Fibroblast of villous mesenchyme (primary cell): ENCODE data around the gene NRXN3. TPM values are rescaled to one million over a fixed set of nuclear protein-coding genes. Genes with fewer than 3 reads are reported as not detected.

Source experiments
- DNase-seq: peaks from one replicate; pipeline ENCODE4 v3.0.0-alpha.2; 2010; ENCODE audit warnings: low read depth
- H3K4me3 ChIP-seq: 2 replicates; pipeline ENCODE4 v1.5.1; 2011; ENCODE audit warnings: low read depth, mild to moderate bottlenecking, low read length
- total RNA-seq: library from RNA; depleted of rRNA; stranded (reverse); fragments of >200 nt; gene quantifications from 2 replicates; pipeline ENCODE4 v1.2.3, GENCODE V29; 2012
- TF ChIP-seq, protein P1 (sequence below): IDR thresholded peaks from 2 replicates; pipeline ENCODE4 v1.5.1; 2012; ENCODE audit warnings: low read depth, mild to moderate bottlenecking, low read length; ENCODE audit not compliant: insufficient read depth

The NRXN3 gene
- total RNA-seq, 1 donor, result 7.3 TPM

DNA sequence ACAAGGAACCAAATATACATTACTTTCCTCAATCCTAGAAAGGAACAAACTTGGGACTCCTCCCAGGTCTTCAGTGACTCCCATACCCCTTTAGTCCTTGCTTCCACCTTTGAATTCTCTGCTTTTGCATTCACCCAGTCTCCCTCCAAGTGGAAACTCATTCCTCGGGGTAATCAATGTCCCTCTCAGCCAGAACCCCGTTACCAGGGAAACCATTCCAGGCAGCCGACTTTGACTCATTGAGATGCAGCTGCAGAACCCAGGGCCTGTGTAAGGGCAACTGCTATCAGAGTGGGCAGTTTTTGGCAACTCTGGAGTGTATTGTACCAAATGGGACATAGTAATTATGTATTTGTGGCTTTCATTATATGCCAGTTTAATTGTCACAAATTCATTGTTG lies 186.2 kb downstream of the NRXN3 start:
- DNase-seq, result no peak
- TF ChIP-seq, protein P1, sequence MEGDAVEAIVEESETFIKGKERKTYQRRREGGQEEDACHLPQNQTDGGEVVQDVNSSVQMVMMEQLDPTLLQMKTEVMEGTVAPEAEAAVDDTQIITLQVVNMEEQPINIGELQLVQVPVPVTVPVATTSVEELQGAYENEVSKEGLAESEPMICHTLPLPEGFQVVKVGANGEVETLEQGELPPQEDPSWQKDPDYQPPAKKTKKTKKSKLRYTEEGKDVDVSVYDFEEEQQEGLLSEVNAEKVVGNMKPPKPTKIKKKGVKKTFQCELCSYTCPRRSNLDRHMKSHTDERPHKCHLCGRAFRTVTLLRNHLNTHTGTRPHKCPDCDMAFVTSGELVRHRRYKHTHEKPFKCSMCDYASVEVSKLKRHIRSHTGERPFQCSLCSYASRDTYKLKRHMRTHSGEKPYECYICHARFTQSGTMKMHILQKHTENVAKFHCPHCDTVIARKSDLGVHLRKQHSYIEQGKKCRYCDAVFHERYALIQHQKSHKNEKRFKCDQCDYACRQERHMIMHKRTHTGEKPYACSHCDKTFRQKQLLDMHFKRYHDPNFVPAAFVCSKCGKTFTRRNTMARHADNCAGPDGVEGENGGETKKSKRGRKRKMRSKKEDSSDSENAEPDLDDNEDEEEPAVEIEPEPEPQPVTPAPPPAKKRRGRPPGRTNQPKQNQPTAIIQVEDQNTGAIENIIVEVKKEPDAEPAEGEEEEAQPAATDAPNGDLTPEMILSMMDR, result no peak
- H3K4me3 ChIP-seq, result no peak overlapping the region

DNA sequence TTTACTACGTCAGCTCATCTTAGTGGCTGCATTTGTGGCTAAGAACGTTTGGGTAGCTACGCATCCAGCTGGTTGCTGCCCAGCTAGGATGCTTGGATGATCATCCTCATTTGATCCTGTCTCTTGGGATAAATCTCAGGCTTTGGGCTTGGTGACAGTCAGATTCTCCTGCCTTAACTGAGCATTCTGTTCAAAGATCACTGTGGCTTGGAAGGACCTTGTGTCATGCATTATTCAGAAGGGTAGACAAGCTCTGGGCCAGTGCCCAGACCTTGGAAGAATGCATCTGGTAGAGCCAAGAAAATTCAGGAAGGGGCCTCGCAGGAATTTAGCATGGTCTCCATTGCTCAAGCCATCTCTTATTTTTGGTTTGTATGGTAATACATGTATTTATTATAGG lies 188.4 kb downstream of the NRXN3 start:
- DNase-seq, result no peak
- TF ChIP-seq, protein P1, result no peak
- H3K4me3 ChIP-seq, result no peak overlapping the region

DNA sequence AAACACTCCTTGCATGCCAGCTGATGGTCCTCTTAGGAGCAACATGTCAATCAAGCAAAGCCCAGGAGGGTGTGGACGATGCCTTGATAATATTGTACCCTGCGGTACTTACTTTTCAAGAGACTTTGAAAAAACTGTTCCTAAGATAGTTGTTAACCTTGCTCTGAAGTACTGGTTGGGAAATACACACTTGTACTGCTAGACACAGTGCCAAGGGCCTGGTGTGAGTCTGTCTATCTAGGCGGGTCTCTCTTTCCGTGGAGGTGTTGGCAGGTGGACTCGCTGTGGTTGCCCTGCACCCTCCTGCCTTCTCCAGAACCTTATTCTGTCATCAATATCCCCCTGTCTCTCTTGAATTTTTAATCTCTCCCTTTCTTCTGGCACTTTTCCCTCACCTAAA lies 189.4 kb downstream of the NRXN3 start:
- DNase-seq, result no peak
- H3K4me3 ChIP-seq, result no peak overlapping the region
- TF ChIP-seq, protein P1, result no peak

DNA sequence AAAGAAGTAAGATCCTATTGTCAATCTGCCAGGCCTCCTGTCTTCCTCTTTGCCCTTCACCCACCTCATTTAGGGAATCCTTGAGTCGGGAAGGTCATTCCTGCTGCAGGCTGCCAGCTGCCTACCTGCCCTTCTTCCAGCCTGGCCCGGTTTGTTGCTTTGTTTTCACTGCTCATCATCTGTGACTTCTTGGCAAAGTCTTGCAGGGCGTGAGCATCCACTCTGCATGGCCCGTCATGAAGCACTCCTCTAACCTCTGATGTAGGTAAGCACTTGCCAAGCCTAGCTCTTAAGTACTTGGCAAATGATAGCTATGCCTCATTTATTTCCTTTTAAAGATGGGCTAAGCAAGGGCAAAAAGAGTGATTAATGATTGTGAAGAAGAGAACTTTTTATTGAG lies 192.8 kb downstream of the NRXN3 start:
- DNase-seq, result no peak
- TF ChIP-seq, protein P1, result no peak
- no peak overlapping the region for H3K4me3 ChIP-seq

DNA sequence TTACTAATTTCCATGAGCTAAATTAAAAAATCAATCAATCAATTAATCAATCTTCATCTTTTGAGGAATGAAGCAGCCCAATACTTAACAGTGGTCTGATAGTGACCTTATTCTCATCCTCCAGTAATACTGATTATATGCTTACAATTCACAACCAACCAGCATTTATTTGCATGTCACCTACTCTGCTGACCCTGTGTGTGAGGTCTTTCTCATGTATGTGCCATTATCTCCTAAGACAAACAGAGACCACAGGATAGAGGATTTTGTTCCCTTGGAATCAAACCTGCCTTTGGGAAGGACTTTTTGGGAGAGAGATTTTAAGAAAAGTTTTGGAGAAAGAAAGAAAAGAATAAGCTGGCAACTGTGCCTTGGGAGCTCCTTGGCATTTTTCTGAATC lies 197.2 kb downstream of the NRXN3 start:
- no peak for DNase-seq
- H3K4me3 ChIP-seq, result no peak overlapping the region
- TF ChIP-seq, protein P1, result no peak

DNA sequence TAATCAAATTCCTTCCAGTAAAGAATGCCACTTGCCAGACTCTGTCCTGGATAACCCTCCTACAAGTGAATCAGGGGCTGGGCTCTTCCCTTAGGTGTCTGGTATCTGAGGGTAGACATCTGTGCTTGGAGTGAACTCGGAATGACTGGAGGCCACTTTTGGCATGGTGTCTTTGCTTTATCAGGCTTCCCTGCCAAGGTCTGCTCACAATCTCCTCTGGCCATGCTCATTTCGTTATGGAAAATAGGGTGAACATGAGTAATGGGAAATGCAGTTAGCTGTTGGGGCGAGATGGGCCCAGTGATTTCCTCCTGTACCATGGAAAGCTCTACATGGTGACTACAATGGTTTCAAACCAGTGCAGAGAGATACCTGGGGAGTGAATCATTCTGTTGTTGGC lies 212.9 kb downstream of the NRXN3 start:
- no peak for DNase-seq
- no peak overlapping the region for H3K4me3 ChIP-seq
- TF ChIP-seq, protein P1, result no peak

DNA sequence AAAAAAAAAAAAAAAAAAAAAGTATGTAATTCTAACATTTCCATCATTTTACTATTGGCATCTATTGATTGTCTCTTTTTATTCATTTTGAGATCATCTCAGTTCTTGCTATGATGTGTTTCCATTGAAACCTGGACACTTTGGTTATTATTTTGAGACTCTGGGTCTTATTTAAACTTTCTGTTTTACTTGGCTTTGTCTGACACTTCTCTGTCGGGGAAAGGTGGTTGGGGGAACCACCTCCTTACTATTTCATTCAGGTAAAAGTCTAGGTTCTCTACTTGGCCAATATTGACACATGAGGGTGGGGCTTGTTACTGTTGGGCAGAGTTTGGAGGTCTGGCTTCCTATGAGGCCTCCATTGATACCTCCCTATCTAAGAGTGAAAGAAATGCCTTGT lies 228.0 kb downstream of the NRXN3 start:
- TF ChIP-seq, protein P1, result no peak
- no peak for DNase-seq
- H3K4me3 ChIP-seq, result no peak overlapping the region
